GM12892 (cell line): ENCODE results near the gene CLDN14.

Experiments
- POLR2A ChIP-seq: IDR thresholded peaks from 2 replicates; pipeline ENCODE4 v1.6.1; 2011; ENCODE audit warnings: low read depth, low read length, control low read depth
- TAF1 ChIP-seq: IDR thresholded peaks from 2 replicates; pipeline ENCODE4 v1.6.1; 2011; ENCODE audit warnings: low read depth, mild to moderate bottlenecking, control low read depth, low read length, borderline replicate concordance

DNA sequence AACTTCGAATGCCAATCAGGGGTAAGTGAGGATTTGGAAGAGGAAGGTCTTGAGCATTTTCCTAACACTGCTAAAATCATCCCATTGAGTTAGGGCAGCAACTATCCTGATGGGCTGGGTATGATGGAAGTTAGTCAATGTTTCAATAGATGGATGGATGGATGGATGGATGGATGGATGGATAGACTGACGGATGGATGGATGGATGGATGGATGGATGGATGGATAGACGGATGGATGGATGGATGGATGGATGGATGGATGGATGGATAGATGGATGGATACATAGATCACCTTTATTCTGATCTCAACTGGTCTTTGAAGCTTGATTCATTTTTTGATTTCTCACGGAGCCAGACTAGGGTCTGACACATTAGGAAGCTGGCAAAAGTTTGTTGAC, 2.3 kb upstream of the CLDN14 start:
- TF ChIP-seq TAF1 (no peak), POLR2A (no peak)
